Fibroblast of skin of right quadriceps (primary cell): ENCODE measurements around the gene UBE2G2.
A peak's percentile ranks its signal among the peaks of the same experiment; 100 is the strongest.

Experiments
- DNase-seq: peaks from one replicate; pipeline ENCODE4 v3.0.0-alpha.2; 2013

The UBE2G2 gene

DNA sequence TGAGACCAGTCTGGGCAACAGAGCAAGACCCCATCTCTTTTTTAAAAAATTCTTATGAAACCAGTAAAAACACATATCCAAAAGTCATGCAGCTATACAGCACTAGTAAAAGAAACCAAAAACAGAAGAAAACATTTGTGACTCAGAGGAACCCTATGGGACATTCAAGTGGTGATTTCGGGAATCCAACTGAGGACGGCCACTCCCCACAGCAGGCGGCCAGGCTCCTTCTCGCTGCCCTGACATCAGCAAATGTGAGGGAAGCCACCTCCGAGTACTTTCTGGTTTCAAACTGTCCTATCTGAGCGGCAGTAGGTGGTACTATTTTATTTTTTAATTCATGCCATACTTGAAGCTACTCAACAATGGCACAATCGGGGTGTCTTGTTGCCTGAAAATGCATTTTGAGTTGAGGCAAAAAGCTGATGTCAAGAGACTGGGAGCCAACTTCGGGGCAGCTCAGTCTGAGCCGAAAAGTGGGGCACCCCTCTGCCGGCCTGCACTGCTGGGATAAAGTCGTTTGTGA lies 12.9 kb upstream of the UBE2G2 start:
- DNase-seq: no peak

DNA sequence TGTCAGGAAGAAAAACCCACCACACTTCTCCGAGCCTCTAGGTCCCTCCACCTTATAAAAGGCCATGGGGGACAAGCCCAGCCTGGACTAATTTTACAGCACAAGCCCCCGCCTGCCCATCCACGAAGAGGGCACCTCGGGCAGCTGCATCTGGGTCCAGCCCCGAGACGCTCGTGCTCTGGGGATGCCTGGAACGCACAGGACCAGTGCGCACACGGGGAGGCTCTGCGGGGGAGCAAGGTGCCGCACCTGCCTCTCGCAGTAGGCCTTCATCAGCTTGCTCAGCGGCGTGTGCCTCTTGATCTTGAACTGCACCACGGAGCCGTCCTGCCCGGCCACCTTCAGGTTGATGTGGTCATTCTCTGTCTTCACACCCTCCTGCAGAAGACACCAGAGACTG lies 12.1 kb upstream of the UBE2G2 start:
- DNase-seq: no peak

- DNase-seq: no peak
Measured at GRCh38 chr21:44813149-44813548, 11.5 kb upstream of the UBE2G2 start.

DNA sequence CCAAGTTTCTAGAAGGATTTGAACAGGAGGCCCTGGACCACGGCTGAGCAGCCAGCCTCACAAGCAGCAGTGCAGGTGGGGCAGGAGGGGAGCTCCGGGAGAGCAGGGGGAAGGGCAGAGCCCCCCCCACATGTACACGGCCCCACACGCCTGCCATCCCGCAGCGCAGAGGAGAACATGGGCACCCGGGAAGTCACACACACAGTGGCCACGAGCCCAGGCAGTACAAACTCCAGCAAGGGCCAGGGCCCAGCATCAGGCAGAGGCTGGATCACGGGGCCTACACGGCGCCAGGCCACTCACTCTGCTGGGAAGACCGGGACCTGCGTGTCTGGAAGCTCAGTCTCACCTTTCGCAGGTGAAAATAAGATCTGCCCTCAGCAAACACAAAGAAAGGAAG lies 11.0 kb upstream of the UBE2G2 start:
- no peak for DNase-seq

- no peak for DNase-seq
Measured at GRCh38 chr21:44810779-44811178, 9.2 kb upstream of the UBE2G2 start.

DNA sequence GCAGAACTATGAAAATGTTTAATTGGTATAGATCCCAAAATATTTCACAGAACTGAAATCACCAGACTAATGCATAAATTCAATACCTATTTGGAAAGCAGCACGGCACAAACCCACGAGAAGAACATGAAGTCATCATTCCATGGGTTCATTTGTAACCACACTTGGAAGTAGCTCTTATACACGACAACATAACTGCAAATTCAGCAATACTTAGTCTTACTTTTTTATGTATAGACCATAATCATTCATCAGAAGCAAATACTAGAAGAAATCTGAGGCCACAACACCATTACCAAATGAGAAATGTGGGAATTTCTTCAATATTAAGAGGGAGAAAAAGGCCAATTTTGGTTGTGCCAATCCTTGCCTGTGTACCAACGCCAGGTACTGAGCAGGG lies 4.2 kb upstream of the UBE2G2 start:
- DNase-seq: no peak

DNA sequence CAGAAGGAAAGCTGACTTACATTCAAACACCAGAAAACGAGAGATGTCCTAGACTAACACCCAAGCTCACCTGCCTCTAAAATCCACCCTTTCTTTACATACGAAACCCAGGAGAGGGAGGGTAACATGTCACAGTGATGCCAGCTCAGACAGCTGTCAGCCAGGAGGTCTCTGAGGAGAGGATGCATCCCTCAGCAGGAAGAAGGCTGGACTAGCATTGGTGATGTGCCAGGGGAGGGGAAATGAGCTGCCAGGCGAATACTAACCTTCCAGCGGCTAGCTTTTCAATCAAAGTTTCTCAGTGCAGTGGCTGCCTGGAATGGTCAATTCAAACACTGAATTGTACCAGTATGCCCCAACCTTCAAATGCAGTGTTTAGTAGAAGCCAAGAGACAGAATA lies 3.6 kb upstream of the UBE2G2 start:
- DNase-seq: no peak

DNA sequence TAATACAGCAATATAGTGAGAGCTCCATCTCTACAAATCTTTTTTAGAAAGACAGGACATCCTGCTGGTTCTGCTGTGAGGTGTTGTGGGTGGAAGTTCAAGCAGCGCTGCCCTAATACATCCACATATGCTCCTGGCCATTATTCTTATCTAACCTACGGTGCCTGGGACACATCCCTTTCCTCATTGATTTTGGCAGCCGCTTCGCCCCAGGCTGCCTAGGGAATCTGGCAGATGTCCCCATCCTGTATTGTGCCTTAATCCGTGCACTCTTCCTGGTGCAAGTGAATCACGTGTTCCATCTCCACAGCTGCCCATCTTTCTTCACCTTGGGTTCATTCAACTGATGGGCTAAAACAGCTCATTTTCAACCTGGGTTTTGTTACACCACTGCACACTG lies 3.1 kb upstream of the UBE2G2 start:
- no peak for DNase-seq

DNA sequence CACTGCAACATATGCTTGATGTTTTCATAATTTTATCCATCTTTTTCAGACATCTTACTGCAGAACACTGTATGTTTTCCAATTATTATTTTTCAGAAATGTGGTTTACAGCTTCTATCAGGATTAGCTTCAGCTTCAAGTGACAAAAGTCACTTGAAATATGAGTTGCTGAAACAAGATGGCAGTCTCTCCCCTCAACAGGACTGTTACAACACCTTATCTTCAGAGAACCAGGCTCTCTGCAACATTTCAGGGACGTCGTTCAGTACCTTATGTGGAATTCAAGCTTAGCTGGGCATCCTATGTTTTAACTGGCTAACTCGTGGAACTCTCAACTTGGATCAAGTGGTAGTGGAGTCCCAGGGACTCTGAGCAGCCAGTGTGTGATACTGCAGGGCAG lies 2.0 kb upstream of the UBE2G2 start:
- no peak for DNase-seq

DNA sequence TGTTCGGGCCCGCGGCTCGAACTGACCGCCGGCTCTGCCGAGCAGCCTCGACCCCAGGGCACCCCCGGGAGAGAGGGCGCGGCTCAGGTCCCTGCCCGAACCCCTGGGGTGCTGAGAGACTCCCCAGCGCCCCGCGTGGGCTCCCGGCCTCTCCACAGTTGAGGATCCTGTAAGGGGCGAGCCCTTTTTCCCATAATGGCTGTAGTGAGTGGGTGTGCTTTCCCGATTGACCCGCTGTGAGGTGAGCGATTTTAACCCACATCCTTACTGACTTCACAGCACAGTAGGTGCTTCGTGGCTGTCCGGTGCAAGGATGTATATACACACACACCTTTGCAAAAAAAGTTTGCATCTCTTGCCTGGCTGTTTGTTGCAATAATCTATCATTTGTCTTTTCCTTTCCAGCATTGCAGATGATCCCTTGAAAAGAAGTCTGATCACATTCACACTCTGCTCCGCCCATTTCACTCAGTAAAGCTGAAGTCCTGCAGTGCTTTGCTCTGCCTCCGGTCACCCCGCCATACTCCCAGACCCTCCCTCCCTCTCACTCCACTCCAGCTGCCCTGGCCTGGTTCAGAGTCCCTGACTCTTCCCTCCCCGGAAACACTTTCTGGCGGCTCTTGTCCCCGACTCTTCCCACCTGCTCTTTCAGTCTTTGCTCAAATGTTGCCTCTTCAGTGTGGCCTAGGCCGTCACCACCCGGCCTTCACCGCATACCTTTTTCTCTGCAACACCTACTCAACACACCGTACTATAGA lies 955 bp upstream of the UBE2G2 start:
- no peak for DNase-seq

DNA sequence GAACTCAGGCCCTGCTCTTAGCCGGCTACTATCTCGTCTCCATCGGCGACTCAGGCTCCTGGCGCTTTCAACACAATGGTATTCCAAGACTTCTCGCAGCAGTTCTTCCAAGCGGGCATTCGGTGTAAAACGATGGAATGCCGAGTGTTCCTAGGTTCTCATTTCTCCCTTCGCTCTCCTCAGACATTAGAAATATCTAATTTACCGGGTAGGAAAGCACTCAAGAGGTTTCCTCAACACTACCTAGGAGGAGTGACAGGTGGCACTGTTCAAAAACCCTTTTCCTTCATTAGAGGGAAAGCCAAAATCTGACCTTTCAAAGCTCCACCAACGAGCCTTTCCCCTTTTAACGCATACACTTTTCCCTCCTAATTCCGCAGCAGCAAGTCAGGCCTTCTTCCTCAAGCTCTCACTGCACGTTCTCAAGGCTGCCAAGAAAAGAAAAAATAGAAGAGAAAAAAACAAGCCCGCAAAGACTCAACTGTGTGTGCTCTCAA lies 601 bp downstream of the UBE2G2 start:
- DNase-seq: peak; percentile 14

GRCh38 chr21:44800103-44800502 lies 1.5 kb downstream of the UBE2G2 start:
- DNase-seq: peak; percentile 48

- DNase-seq: no peak
Measured at GRCh38 chr21:44799646-44800045, 2.0 kb downstream of the UBE2G2 start.

DNA sequence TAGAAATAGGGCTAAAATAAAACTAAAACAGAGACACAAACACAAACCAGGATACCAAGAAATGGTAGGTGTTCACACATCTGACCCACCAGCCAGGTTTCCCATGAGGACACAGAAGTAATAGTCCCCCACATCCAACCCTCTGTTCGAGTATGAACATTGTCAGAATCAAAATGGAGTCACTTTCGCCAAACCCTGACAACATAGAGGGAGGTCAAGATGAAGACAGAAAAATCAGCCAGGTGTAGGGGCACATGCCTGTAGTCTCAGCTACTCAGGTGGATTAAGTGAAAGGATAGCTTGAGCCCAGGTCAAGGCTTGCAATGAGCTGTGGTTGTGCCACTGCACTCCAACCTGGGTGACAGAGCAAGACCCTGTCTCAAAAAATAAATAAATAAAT lies 3.8 kb downstream of the UBE2G2 start:
- no peak for DNase-seq

DNA sequence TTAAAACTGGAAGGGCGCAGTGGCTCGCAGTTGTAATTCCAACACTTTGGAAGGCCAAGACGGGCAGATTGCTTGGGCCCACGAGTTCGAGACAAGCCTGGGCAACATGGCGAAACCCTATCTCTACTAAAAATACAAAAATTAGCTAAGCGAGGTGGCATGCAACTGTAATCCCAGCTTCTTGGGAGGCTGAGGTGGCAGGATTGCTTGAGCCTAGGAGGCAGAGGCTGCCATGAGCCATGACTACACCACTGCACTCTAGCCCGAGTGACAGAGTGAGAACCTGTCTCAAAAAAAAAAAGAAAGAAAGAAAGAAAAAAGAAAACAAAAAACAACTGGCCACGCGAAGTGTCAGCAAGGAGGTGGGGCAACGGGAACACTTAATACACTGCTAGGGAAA lies 6.3 kb downstream of the UBE2G2 start:
- DNase-seq: no peak

DNA sequence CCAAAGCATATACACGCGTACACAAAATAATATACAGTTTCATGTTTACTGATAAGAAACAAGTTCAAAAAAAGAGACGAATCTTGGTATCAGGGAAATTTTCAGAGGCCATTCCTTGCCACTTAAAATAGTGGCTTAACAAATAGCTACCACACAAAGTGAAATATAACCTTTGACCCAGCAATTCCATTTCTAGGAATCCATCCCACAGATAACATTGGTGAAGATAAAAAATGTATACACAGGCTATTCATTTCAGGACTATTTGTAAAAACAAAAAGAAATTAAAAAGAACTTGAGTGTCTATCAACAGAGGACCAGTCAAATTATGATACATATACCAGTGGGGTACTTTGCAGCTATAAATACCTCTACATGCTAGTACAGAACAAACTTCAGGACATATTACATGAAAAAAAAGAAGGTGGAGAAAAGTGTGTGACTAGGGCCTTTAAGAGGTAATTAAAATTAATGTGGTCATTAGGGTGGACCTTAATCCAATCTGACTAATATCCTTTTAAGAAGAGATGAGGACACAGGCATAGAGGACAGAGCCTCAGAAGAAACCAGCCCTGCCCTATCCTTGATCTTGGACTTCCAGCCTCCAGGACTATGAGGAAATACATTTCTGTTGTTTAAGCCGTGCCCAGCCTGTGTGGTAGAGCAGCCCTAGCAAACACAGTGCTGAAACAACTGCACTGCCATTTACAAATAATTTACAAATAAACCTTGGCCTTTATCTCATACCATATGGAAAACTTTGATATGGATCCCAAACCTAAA lies 7.8 kb downstream of the UBE2G2 start:
- no peak for DNase-seq

DNA sequence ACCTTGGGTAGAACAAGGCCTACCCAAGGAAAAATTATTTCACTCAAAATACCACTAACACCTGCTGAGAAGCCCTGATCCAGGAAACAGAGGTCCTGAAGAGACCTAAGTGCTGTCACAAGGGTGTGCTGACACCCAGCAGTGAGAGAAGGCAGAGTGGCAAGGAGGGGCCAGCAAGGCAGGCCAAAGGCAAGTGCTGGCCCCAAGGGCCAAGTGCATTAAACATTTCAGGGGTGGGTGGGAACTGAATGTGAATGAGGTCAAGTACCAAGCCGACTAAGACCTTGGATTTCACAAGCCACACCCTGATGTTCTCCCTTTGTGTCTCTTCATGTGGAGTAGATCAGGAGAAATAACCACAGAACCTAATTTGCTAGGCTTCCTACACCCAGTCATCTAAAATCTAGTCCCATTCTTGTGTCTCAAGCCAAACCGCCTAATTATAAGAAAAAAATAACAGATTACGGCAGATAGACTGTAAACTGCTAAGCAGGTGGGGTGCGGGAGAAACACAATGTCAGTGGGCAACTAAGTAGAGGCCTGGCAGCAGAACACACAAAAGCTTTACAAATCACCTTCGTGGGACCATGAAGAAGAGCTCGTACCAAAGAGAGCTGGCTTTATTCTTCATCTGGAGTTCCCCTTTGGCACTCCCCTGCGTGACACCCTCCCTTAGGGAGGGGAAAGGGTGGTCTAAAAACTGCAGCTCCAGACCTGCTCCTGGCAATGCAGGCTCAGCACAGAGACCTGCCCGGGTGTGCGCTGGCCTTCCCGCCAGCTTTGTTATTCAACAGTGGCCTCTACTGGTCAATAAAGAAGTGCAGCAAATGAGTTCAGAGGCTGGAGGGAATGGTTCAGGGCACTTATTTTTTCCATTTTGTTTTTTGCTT lies 8.7 kb downstream of the UBE2G2 start:
- peak; percentile 48 for DNase-seq

DNA sequence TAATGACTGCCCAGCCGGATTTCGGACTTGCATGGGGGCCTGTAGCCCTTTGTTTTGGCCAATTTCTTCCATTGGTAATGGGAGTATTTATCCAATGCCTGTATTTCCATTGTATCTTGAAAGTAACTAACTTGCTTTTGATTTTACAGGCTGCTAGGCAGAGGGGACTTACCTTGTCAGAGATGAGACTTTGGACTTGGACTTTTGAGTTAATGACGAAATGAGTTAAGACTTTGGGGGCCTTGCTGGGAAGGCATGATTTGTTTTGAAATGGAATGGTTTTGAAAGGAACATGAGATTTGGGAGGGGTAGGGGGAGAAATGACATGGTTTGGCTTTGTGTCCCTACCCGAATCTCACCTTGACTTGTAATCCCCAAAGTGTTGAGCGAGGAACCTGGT lies 9.6 kb downstream of the UBE2G2 start:
- DNase-seq: no peak

- DNase-seq: no peak
Measured at GRCh38 chr21:44791246-44791645, 10.4 kb downstream of the UBE2G2 start.

- no peak for DNase-seq
Measured at GRCh38 chr21:44790368-44790767, 11.3 kb downstream of the UBE2G2 start.

- peak; percentile 45 for DNase-seq
Measured at GRCh38 chr21:44789880-44790279, 11.7 kb downstream of the UBE2G2 start.

- DNase-seq: no peak
Measured at GRCh38 chr21:44785620-44786335, 15.8 kb downstream of the UBE2G2 start.
